Measurements from ENCODE around the gene AKAP6.

AKAP6 gene

GRCh38 chr14:32808644-32809043 is 479.5 kb downstream of the AKAP6 start:
- no peaks in the 10 kb centered on the region for H3K9me3 ChIP-seq (ENCODE audit: control insufficient read depth in 2 of 2, low read length in 2 of 2)
- H3K27ac ChIP-seq (ENCODE audit: low read depth in 2 of 2, low read length in 2 of 2) = no peak overlapping the region
- H3K4me1 ChIP-seq (ENCODE audit: control insufficient read depth in 2 of 2, insufficient read depth in 2 of 2, low read length in 2 of 2) = no peaks in the 10 kb centered on the region
- peak overlapping the region in 1 of 2 donors; percentile 45 for H3K4me3 ChIP-seq (ENCODE audit: low read length in 2 of 2)
- no peak overlapping the region for H3K9ac ChIP-seq (ENCODE audit: low read depth in 1 of 2, low read length in 2 of 2)
- no peaks in the 10 kb centered on the region for H3K27me3 ChIP-seq (ENCODE audit: control insufficient read depth in 2 of 2, insufficient read depth in 2 of 2, low read length in 2 of 2)
- H3K36me3 ChIP-seq (ENCODE audit: control insufficient read depth in 2 of 2, insufficient read depth in 2 of 2, low read length in 2 of 2) = no peaks in the 10 kb centered on the region

DNA sequence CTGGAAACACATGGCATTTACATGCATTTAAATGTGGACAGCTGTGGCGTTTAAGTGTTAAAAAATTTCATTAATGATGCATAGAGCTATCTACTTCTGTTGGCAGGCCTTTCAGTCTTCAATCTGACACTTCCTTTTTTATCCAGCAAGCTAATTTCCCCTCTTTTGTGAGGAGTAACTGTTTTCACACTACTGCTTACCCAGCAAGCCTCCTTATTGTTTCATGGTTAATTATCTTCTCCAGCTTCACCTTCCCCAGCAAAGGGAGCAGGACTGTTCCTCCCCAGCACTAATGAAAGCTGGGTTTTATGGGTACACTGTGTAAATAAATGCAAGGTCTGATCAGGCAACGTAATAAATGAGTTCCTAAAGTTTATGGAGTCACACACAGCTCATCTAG is 480.2 kb downstream of the AKAP6 start:
- Histone ChIP-seq H3K9ac (ENCODE audit: low read depth in 1 of 2, low read length in 2 of 2) (no peak overlapping the region), H3K9me3 (ENCODE audit: control insufficient read depth in 2 of 2, low read length in 2 of 2) (no peaks in the 10 kb centered on the region), H3K27ac (ENCODE audit: low read depth in 2 of 2, low read length in 2 of 2) (no peak overlapping the region), H3K4me1 (ENCODE audit: control insufficient read depth in 2 of 2, insufficient read depth in 2 of 2, low read length in 2 of 2) (no peaks in the 10 kb centered on the region), H3K4me3 (ENCODE audit: low read length in 2 of 2) (no peak overlapping the region), H3K36me3 (ENCODE audit: control insufficient read depth in 2 of 2, insufficient read depth in 2 of 2, low read length in 2 of 2) (no peaks in the 10 kb centered on the region), H3K27me3 (ENCODE audit: control insufficient read depth in 2 of 2, insufficient read depth in 2 of 2, low read length in 2 of 2) (no peaks in the 10 kb centered on the region)

DNA sequence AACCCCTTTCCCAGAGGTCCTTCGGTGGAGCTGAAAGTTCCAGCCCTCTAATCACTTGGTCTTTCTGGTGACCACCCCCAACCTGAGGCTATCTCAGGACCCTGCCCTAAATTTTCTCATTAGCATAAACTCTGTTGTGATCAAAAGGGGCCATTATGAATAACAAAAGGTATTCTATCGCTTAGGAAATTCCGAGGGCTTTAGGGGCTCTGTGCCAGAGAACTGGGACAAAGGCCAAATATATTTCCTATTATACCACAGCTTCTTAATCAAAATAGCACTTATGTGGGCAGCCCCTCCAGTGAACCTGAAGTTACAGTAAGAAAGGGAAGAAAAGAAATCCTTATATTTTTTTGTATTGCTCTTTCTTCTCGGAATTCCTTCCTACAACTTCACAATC is 484.3 kb downstream of the AKAP6 start:
- Histone ChIP-seq H3K9me3 (ENCODE audit: control insufficient read depth in 2 of 2, low read length in 2 of 2) (no peaks in the 10 kb centered on the region), H3K9ac (ENCODE audit: low read depth in 1 of 2, low read length in 2 of 2) (no peak overlapping the region), H3K36me3 (ENCODE audit: control insufficient read depth in 2 of 2, insufficient read depth in 2 of 2, low read length in 2 of 2) (no peaks in the 10 kb centered on the region), H3K4me3 (ENCODE audit: low read length in 2 of 2) (no peak overlapping the region), H3K4me1 (ENCODE audit: control insufficient read depth in 2 of 2, insufficient read depth in 2 of 2, low read length in 2 of 2) (no peaks in the 10 kb centered on the region), H3K27ac (ENCODE audit: low read depth in 2 of 2, low read length in 2 of 2) (no peak overlapping the region), H3K27me3 (ENCODE audit: control insufficient read depth in 2 of 2, insufficient read depth in 2 of 2, low read length in 2 of 2) (no peaks in the 10 kb centered on the region)

DNA sequence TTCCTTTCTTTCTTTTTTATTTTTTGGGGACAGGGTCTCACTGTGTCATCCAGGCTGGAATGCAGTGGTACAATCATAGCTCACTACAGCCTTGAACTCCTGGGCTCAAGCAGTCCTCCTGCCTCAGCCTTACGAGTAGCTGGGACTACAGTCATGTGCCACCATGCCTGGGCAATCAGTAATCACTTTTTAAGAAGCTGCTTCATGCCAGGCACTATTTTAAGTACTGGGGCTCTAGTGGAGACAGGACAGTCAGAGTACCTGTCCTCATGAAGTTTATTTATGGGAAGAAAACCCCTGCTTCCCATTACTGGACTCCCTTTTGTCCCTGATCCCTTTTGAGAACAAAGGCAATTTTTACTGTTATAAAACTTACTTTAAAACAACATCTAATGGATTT is 485.6 kb downstream of the AKAP6 start:
- Histone ChIP-seq H3K4me3 (ENCODE audit: low read length in 2 of 2) (no peak overlapping the region), H3K9me3 (ENCODE audit: control insufficient read depth in 2 of 2, low read length in 2 of 2) (no peaks in the 10 kb centered on the region), H3K4me1 (ENCODE audit: control insufficient read depth in 2 of 2, insufficient read depth in 2 of 2, low read length in 2 of 2) (no peaks in the 10 kb centered on the region), H3K27me3 (ENCODE audit: control insufficient read depth in 2 of 2, insufficient read depth in 2 of 2, low read length in 2 of 2) (no peaks in the 10 kb centered on the region), H3K27ac (ENCODE audit: low read depth in 2 of 2, low read length in 2 of 2) (no peak overlapping the region), H3K9ac (ENCODE audit: low read depth in 1 of 2, low read length in 2 of 2) (no peak overlapping the region), H3K36me3 (ENCODE audit: control insufficient read depth in 2 of 2, insufficient read depth in 2 of 2, low read length in 2 of 2) (no peaks in the 10 kb centered on the region)

DNA sequence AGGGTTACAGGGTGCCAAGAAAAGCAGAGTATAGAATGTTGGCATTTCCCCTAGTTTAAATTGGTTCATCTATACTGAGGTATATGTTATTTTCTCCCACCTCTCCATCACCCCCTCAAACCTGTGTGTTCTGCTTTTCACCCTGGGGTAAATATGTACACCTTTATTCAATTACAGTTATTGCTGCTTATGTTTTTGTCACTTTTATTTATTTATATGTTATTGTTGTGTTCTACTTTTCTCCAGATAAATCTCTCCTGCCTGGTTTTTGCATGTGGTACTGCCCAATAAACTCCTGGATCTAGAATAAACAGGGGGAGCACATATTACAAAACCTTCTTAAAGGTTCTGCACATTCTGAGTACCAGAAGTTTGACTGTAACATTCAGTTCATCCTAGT is 487.5 kb downstream of the AKAP6 start:
- no peaks in the 10 kb centered on the region for H3K9me3 ChIP-seq (ENCODE audit: control insufficient read depth in 2 of 2, low read length in 2 of 2)
- H3K9ac ChIP-seq (ENCODE audit: low read depth in 1 of 2, low read length in 2 of 2) = no peak overlapping the region
- H3K27ac ChIP-seq (ENCODE audit: low read depth in 2 of 2, low read length in 2 of 2) = no peak overlapping the region
- H3K36me3 ChIP-seq (ENCODE audit: control insufficient read depth in 2 of 2, insufficient read depth in 2 of 2, low read length in 2 of 2) = no peaks in the 10 kb centered on the region
- H3K27me3 ChIP-seq (ENCODE audit: control insufficient read depth in 2 of 2, insufficient read depth in 2 of 2, low read length in 2 of 2) = no peaks in the 10 kb centered on the region
- H3K4me1 ChIP-seq (ENCODE audit: control insufficient read depth in 2 of 2, insufficient read depth in 2 of 2, low read length in 2 of 2) = no peaks in the 10 kb centered on the region
- H3K4me3 ChIP-seq (ENCODE audit: low read length in 2 of 2) = no peak overlapping the region

GRCh38 chr14:32817780-32818179 is 488.7 kb downstream of the AKAP6 start:
- H3K9me3 ChIP-seq (ENCODE audit: control insufficient read depth in 2 of 2, low read length in 2 of 2) = no peaks in the 10 kb centered on the region
- H3K27ac ChIP-seq (ENCODE audit: low read depth in 2 of 2, low read length in 2 of 2) = no peak overlapping the region
- no peaks in the 10 kb centered on the region for H3K36me3 ChIP-seq (ENCODE audit: control insufficient read depth in 2 of 2, insufficient read depth in 2 of 2, low read length in 2 of 2)
- no peak overlapping the region for H3K9ac ChIP-seq (ENCODE audit: low read depth in 1 of 2, low read length in 2 of 2)
- no peaks in the 10 kb centered on the region for H3K27me3 ChIP-seq (ENCODE audit: control insufficient read depth in 2 of 2, insufficient read depth in 2 of 2, low read length in 2 of 2)
- no peaks in the 10 kb centered on the region for H3K4me1 ChIP-seq (ENCODE audit: control insufficient read depth in 2 of 2, insufficient read depth in 2 of 2, low read length in 2 of 2)
- H3K4me3 ChIP-seq (ENCODE audit: low read length in 2 of 2) = no peak overlapping the region

DNA sequence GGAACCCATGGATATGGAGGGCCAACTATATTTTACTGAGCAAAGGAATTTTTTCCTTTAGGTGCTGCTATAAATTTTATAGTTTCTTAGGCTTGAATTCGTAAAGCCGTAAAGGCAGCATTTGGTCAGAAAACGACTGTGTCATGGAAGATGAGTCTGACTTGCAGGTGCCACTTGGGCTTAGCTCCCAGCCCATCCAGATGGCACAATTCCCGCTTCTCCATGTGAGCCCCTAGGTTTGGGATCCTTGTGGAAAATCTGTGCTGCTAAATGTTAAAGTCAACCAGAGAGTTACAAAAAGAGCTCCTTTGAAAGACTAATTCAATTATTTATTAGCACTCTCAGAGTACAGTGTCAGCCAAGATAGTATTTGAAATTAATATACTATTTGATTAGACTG is 489.5 kb downstream of the AKAP6 start:
- no peaks in the 10 kb centered on the region for H3K9me3 ChIP-seq (ENCODE audit: control insufficient read depth in 2 of 2, low read length in 2 of 2)
- H3K4me3 ChIP-seq (ENCODE audit: low read length in 2 of 2) = no peak overlapping the region
- no peaks in the 10 kb centered on the region for H3K36me3 ChIP-seq (ENCODE audit: control insufficient read depth in 2 of 2, insufficient read depth in 2 of 2, low read length in 2 of 2)
- H3K4me1 ChIP-seq (ENCODE audit: control insufficient read depth in 2 of 2, insufficient read depth in 2 of 2, low read length in 2 of 2) = no peaks in the 10 kb centered on the region
- no peak overlapping the region for H3K27ac ChIP-seq (ENCODE audit: low read depth in 2 of 2, low read length in 2 of 2)
- H3K9ac ChIP-seq (ENCODE audit: low read depth in 1 of 2, low read length in 2 of 2) = no peak overlapping the region
- no peaks in the 10 kb centered on the region for H3K27me3 ChIP-seq (ENCODE audit: control insufficient read depth in 2 of 2, insufficient read depth in 2 of 2, low read length in 2 of 2)

- H3K9ac ChIP-seq (ENCODE audit: low read depth in 1 of 2, low read length in 2 of 2) = no peak overlapping the region
- H3K36me3 ChIP-seq (ENCODE audit: control insufficient read depth in 2 of 2, insufficient read depth in 2 of 2, low read length in 2 of 2) = no peaks in the 10 kb centered on the region
- H3K27me3 ChIP-seq (ENCODE audit: control insufficient read depth in 2 of 2, insufficient read depth in 2 of 2, low read length in 2 of 2) = no peaks in the 10 kb centered on the region
- no peak overlapping the region for H3K4me3 ChIP-seq (ENCODE audit: low read length in 2 of 2)
- no peak overlapping the region for H3K27ac ChIP-seq (ENCODE audit: low read depth in 2 of 2, low read length in 2 of 2)
- H3K9me3 ChIP-seq (ENCODE audit: control insufficient read depth in 2 of 2, low read length in 2 of 2) = no peaks in the 10 kb centered on the region
- H3K4me1 ChIP-seq (ENCODE audit: control insufficient read depth in 2 of 2, insufficient read depth in 2 of 2, low read length in 2 of 2) = no peaks in the 10 kb centered on the region
Measured at GRCh38 chr14:32820181-32820580, 491.1 kb downstream of the AKAP6 start.

DNA sequence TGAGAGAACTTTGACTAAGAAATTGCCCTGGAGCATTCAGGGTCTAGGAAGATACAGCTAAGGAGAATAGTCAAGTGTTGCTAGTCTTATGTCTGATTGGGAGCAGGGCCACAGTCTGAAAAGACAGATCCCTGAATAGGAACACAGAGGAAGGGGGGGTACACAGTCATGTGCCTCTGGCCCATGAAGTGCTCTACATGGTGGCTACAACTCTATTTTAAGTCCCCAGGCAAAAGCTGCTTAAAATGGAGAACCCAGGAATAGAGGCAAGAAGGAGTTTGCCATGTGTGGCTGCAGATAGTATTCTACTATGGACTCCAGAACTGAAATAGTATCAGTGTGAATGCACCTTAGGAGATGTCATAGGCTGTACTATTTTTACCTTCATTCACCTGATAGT is 491.6 kb downstream of the AKAP6 start:
- H3K9ac ChIP-seq (ENCODE audit: low read depth in 1 of 2, low read length in 2 of 2) = no peak overlapping the region
- no peak overlapping the region for H3K4me3 ChIP-seq (ENCODE audit: low read length in 2 of 2)
- no peaks in the 10 kb centered on the region for H3K9me3 ChIP-seq (ENCODE audit: control insufficient read depth in 2 of 2, low read length in 2 of 2)
- no peaks in the 10 kb centered on the region for H3K27me3 ChIP-seq (ENCODE audit: control insufficient read depth in 2 of 2, insufficient read depth in 2 of 2, low read length in 2 of 2)
- H3K36me3 ChIP-seq (ENCODE audit: control insufficient read depth in 2 of 2, insufficient read depth in 2 of 2, low read length in 2 of 2) = no peaks in the 10 kb centered on the region
- no peak overlapping the region for H3K27ac ChIP-seq (ENCODE audit: low read depth in 2 of 2, low read length in 2 of 2)
- H3K4me1 ChIP-seq (ENCODE audit: control insufficient read depth in 2 of 2, insufficient read depth in 2 of 2, low read length in 2 of 2) = no peaks in the 10 kb centered on the region

DNA sequence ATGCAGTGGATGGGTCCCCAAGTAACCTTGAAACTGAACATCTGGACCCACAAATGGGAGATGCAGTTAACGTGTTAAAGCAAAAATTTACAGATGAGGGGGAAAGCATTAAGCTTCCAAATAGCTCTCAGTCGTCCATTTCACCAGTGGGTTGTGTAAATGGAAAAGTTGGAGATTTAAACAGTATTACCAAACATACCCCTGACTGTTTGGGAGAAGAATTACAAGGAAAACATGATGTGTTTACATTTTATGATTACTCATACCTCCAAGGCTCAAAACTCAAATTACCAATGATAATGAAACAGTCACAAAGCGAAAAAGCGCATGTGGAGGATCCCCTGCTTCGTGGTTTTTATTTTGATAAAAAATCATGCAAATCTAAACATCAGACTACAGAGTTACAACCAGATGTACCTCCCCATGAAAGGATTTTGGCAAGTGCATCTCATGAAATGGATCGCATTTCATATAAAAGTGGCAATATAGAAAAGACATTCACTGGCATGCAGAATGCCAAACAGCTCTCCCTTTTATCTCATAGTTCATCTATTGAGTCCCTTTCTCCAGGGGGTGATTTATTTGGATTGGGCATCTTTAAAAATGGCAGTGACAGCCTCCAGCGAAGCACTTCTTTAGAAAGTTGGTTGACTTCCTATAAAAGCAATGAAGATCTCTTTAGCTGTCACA is 493.0 kb downstream of the AKAP6 start:
- no peaks in the 10 kb centered on the region for H3K36me3 ChIP-seq (ENCODE audit: control insufficient read depth in 2 of 2, insufficient read depth in 2 of 2, low read length in 2 of 2)
- H3K9me3 ChIP-seq (ENCODE audit: control insufficient read depth in 2 of 2, low read length in 2 of 2) = no peaks in the 10 kb centered on the region
- no peak overlapping the region for H3K27ac ChIP-seq (ENCODE audit: low read depth in 2 of 2, low read length in 2 of 2)
- no peak overlapping the region for H3K4me3 ChIP-seq (ENCODE audit: low read length in 2 of 2)
- H3K4me1 ChIP-seq (ENCODE audit: control insufficient read depth in 2 of 2, insufficient read depth in 2 of 2, low read length in 2 of 2) = no peaks in the 10 kb centered on the region
- H3K9ac ChIP-seq (ENCODE audit: low read depth in 1 of 2, low read length in 2 of 2) = no peak overlapping the region
- no peaks in the 10 kb centered on the region for H3K27me3 ChIP-seq (ENCODE audit: control insufficient read depth in 2 of 2, insufficient read depth in 2 of 2, low read length in 2 of 2)

GRCh38 chr14:32823706-32824105 is 494.6 kb downstream of the AKAP6 start:
- Histone ChIP-seq H3K9ac (ENCODE audit: low read depth in 1 of 2, low read length in 2 of 2) (no peak overlapping the region), H3K9me3 (ENCODE audit: control insufficient read depth in 2 of 2, low read length in 2 of 2) (no peaks in the 10 kb centered on the region), H3K27me3 (ENCODE audit: control insufficient read depth in 2 of 2, insufficient read depth in 2 of 2, low read length in 2 of 2) (no peaks in the 10 kb centered on the region), H3K27ac (ENCODE audit: low read depth in 2 of 2, low read length in 2 of 2) (no peak overlapping the region), H3K4me3 (ENCODE audit: low read length in 2 of 2) (no peak overlapping the region), H3K4me1 (ENCODE audit: control insufficient read depth in 2 of 2, insufficient read depth in 2 of 2, low read length in 2 of 2) (no peaks in the 10 kb centered on the region), H3K36me3 (ENCODE audit: control insufficient read depth in 2 of 2, insufficient read depth in 2 of 2, low read length in 2 of 2) (no peaks in the 10 kb centered on the region)

Measured in mucosa of rectum (tissue), 2 donors.